Body of pancreas (tissue), 4 donors: ENCODE measurements around the gene PPFIA4. TPM values are rescaled to one million over a fixed set of nuclear protein-coding genes. Genes with fewer than 3 reads are reported as not detected.

Source experiments
- ATAC-seq: fragments of 150-250 bp; one replicate; pipeline ENCODE4 v1.9.1; 2016
- DNase-seq, 4 donors: peaks; one replicate each; pipeline ENCODE4 v3.0.0-alpha.2; 2019
- H3K27ac ChIP-seq, 4 donors: fragments of 200-600 bp; sonication (generic); 1 replicate in 3 of 4; 2 replicates in 1 of 4; pipeline versions ENCODE4 v1.5.1 to v1.6.1; 2016 to 2019; ENCODE audit warnings: mild to moderate bottlenecking in 1 of 4, mixed read lengths in 1 of 4, moderate library complexity in 1 of 4
- H3K27me3 ChIP-seq, 2 donors: fragments of 200-600 bp; sonication (generic); one replicate each; pipeline ENCODE4 v1.6.0; 2016; ENCODE audit warnings: mild to moderate bottlenecking in 1 of 2
- H3K36me3 ChIP-seq, 2 donors: fragments of 200-600 bp; sonication (generic); replicated peaks in 1 of 2; 2 replicates each; pipeline ENCODE4 v1.5.1; 2016; ENCODE audit warnings: low read depth in 2 of 2; ENCODE audit not compliant: insufficient read depth in 1 of 2
- H3K4me1 ChIP-seq: fragments of 200-600 bp; sonication (generic); one replicate; pipeline ENCODE4 v1.6.0; 2016
- H3K4me3 ChIP-seq, 2 donors: fragments of 200-600 bp; sonication (generic); 1 replicate in 1 of 2; 2 replicates in 1 of 2; pipeline ENCODE4 v1.5.1; 2016 to 2019
- H3K9me3 ChIP-seq, 3 donors: fragments of 200-600 bp; sonication (generic); 1 replicate in 2 of 3; 2 replicates in 1 of 3; pipeline ENCODE4 v1.5.1; 2016
- POLR2A ChIP-seq, 3 donors: fragments of 450-650 bp; IDR thresholded peaks; one replicate each; pipeline ENCODE4 v1.6.1; 2016; ENCODE audit warnings: antibody characterized with exemption in 3 of 3, mild to moderate bottlenecking in 2 of 3
- WGBS, 2 donors: methylation state at CpG; one replicate each; pipeline ENCODE4 v1.1.5; 2017; 5-methylcytosine and 5-hydroxymethylcytosine counted together
- intact Hi-C: fragments of 100-400 bp; cut with DNase I; formaldehyde crosslinking; loops from one replicate; pipeline ENCODE4 v1.15.1; 2023
- total RNA-seq, 2 donors: library from RNA; depleted of rRNA; stranded (reverse); fragments of >200 nt; gene quantifications; one replicate each; pipeline ENCODE4 v1.1.0, GENCODE V29; 2016
- TF ChIP-seq, protein P1 (sequence below), 7 experiments: fragments of 450-650 bp in 4 of 7; fragments of 200-600 bp in 3 of 7; sonication (generic) in 3 of 7; IDR thresholded peaks; one replicate each; pipeline ENCODE4 v1.5.1; 2016 to 2019; ENCODE audit warnings: antibody characterized with exemption in 7 of 7

Gene PPFIA4
- total RNA-seq, 2 donors from 2014 or later = not detected

DNA sequence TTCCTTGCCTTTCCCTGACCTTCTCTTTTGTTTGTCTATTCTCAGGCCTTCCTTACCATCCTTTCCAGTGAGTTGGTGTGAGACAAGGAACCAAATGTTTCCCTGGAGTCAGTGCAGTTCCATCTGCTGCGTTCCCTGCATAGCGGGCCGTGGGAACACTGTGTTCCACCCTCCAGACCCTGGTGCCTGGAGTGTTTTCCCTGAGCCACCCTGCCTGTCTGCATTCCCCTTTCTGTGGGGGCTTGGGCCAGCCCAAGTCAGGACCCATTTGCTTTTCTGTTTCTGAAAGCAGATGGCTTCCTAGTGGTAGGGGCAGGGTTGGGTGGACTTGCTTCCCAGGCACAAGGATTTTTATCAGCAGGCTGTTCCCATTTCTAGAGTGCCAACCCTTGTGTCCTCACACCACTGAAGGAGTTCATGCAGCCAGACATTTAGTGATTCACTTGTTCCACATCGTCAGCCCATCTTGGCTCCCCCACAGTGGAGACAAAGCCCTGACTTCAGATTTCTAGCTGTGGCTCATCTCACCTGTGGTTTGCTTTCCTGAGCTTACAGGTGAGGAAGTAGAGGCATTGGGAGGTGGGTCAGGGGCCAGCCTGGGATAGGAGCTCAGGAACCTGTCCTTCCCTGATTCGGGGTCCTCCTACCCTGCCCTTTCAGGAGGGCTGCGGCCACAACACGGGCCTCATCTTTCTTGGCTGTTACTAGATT is 73.7 kb downstream of the PPFIA4 start:
- H3K27ac ChIP-seq = no peak overlapping the region
- TF ChIP-seq POLR2A (IDR thresholded peaks at IDR 0.05) = no peak
- TF ChIP-seq, protein P1, sequence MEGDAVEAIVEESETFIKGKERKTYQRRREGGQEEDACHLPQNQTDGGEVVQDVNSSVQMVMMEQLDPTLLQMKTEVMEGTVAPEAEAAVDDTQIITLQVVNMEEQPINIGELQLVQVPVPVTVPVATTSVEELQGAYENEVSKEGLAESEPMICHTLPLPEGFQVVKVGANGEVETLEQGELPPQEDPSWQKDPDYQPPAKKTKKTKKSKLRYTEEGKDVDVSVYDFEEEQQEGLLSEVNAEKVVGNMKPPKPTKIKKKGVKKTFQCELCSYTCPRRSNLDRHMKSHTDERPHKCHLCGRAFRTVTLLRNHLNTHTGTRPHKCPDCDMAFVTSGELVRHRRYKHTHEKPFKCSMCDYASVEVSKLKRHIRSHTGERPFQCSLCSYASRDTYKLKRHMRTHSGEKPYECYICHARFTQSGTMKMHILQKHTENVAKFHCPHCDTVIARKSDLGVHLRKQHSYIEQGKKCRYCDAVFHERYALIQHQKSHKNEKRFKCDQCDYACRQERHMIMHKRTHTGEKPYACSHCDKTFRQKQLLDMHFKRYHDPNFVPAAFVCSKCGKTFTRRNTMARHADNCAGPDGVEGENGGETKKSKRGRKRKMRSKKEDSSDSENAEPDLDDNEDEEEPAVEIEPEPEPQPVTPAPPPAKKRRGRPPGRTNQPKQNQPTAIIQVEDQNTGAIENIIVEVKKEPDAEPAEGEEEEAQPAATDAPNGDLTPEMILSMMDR (IDR thresholded peaks at IDR 0.05) = no peak
- ATAC-seq (no peak), DNase-seq (no peak)
- intact Hi-C loops = no loop called here
- 86 to 87% methylated on average over 7 of the region's 7 CpGs for WGBS, 2 donors
- no peaks in the 10 kb centered on the region for H3K4me1 ChIP-seq
- no peak overlapping the region for H3K4me3 ChIP-seq
- H3K27me3 ChIP-seq = no peaks in the 10 kb centered on the region
- H3K36me3 ChIP-seq = no peaks in the 10 kb centered on the region
- peaks cover 0 to 6% (median 0%) of the 10 kb centered on the region in 3 donors for H3K9me3 ChIP-seq

DNA sequence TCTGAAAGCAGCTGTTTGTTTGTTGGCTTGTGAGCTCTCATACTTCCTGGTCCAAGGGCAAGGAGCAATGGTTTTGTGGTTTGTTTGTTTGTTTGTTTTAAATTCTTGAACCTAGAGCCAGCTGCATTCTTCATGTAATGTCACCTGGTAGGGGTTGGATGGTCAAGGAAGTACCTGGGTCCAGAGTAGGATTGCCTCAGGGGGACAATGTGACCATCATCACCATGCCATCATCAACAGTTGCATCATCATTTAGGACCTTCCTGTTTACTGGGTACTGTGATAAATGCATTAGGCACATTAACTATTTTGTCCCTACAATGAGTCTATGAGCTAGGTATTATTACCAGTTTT is 74.2 kb downstream of the PPFIA4 start:
- Histone ChIP-seq H3K36me3 (no peaks in the 10 kb centered on the region), H3K27ac (no peak overlapping the region), H3K27me3 (no peaks in the 10 kb centered on the region), H3K4me1 (no peaks in the 10 kb centered on the region), H3K4me3 (no peak overlapping the region), H3K9me3 (peaks cover 0 to under 1% (median 0%) of the 10 kb centered on the region in 3 donors)
- intact Hi-C loops = no loop called here
- no peak for DNase-seq
- ATAC-seq = no peak
- TF ChIP-seq, protein P1 (IDR thresholded peaks at IDR 0.05) = no peak

DNA sequence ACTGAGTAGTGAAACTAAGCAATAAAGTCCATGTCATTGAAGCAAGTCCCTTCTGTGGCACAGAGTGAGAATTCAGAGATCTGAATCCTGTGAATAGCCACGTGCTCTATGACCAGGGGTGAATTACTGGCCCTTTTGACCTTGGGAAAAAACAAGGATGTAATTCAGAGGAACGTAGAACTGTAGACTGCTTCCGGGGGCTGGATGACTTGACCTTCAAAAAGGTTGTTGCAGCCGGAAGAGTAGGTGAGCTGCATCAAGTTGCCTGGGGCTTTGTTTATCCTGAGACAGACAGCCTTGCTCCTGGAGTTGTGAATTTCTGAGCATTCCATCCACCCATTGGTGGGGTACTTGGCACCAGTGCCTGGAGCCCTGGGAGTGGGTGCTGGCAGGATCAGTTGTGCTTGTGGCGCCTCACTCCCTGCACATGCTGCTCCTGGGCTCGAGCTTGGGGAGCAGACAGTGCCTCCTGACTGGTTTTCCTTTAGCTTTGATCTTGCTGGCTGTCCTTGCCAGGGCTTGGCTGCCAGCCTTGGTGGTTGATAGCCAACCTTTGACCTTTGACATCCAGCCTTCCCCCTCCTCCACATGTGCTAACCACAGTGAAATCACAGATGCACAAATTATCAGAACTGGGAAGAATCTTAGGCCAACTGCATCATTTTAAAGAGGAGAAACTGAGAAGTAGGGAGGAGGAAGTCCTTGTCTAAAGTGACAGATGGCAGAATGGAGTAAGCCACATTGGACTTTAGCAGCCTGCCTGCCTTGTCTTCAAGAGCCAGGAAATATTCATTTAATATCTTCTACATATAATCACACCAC is 75.7 kb downstream of the PPFIA4 start:
- Histone ChIP-seq H3K4me3 (no peak overlapping the region), H3K27ac (no peak overlapping the region), H3K9me3 (no peaks in the 10 kb centered on the region), H3K36me3 (no peaks in the 10 kb centered on the region), H3K27me3 (no peaks in the 10 kb centered on the region), H3K4me1 (no peaks in the 10 kb centered on the region)
- DNase-seq (no peak), ATAC-seq (no peak)
- TF ChIP-seq, protein P1 (IDR thresholded peaks at IDR 0.05) = no peak
- no peak for TF ChIP-seq POLR2A (IDR thresholded peaks at IDR 0.05)
- 43 to 48% methylated on average over 5 to 6 of the region's 6 CpGs for WGBS, 2 donors
- intact Hi-C loops = no loop called here

GRCh38 chr1:203103216-203103615 is 76.9 kb downstream of the PPFIA4 start:
- DNase-seq (no peak), ATAC-seq (no peak)
- H3K9me3 ChIP-seq = no peaks in the 10 kb centered on the region
- no peaks in the 10 kb centered on the region for H3K36me3 ChIP-seq
- intact Hi-C loops = no loop called here
- 67 to 72% methylated on average over 4 of the region's 4 CpGs for WGBS, 2 donors
- H3K27ac ChIP-seq = no peak overlapping the region
- no peak for TF ChIP-seq POLR2A (IDR thresholded peaks at IDR 0.05)
- TF ChIP-seq, protein P1 (IDR thresholded peaks at IDR 0.05) = no peak
- no peaks in the 10 kb centered on the region for H3K27me3 ChIP-seq
- H3K4me3 ChIP-seq = no peak overlapping the region
- H3K4me1 ChIP-seq = no peaks in the 10 kb centered on the region
